Neutrophil (primary cell): ENCODE results near the gene HTRA1.

Experiments
- H3K27ac ChIP-seq: fragments of 200-600 bp; sonication (generic); 2 replicates; pipeline ENCODE4 v1.5.1; 2016; ENCODE audit warnings: mild to moderate bottlenecking, moderate library complexity
- H3K27me3 ChIP-seq: fragments of 200-600 bp; sonication (generic); 2 replicates; pipeline ENCODE4 v1.6.0; 2016; ENCODE audit warnings: mild to moderate bottlenecking
- H3K36me3 ChIP-seq: fragments of 200-600 bp; sonication (generic); 2 replicates; pipeline ENCODE4 v1.5.1; 2017
- H3K4me1 ChIP-seq, 2 experiments: fragments of 200-600 bp in 1 of 2; sonication (generic) in 1 of 2; 1 replicate in 1 of 2; 2 replicates in 1 of 2; pipeline versions ENCODE4 v1.5.1 to v1.6.1; 2013 to 2016; ENCODE audit warnings: low read depth in 1 of 2, low read length in 1 of 2, mild to moderate bottlenecking in 1 of 2, moderate library complexity in 1 of 2; ENCODE audit not compliant: control insufficient read depth in 1 of 2, insufficient read depth in 1 of 2
- H3K4me3 ChIP-seq, 2 experiments: fragments of 200-600 bp in 1 of 2; sonication (generic) in 1 of 2; 1 replicate in 1 of 2; 2 replicates in 1 of 2; pipeline ENCODE4 v1.5.1; 2013 to 2016; ENCODE audit warnings: low read depth in 1 of 2, low read length in 1 of 2, mild to moderate bottlenecking in 1 of 2, moderate library complexity in 1 of 2
- H3K9me3 ChIP-seq: fragments of 200-600 bp; sonication (generic); 2 replicates; pipeline ENCODE4 v1.5.1; 2016
- CTCF ChIP-seq: fragments of 200-600 bp; sonication (generic); IDR thresholded peaks from 2 replicates; pipeline ENCODE4 v1.5.1; 2016; ENCODE audit warnings: antibody characterized with exemption

HTRA1 gene

GRCh38 chr10:122426829-122427228 is 34.5 kb upstream of the HTRA1 start:
- no peaks in the 10 kb centered on the region for H3K9me3 ChIP-seq
- no peaks in the 10 kb centered on the region for H3K36me3 ChIP-seq
- H3K27me3 ChIP-seq: no peaks in the 10 kb centered on the region
- peaks cover 0 to 5% of the 10 kb centered on the region in 2 experiments for H3K4me1 ChIP-seq
- TF ChIP-seq CTCF: no peak
- no peak overlapping the region for H3K4me3 ChIP-seq
- H3K27ac ChIP-seq: no peak overlapping the region

DNA sequence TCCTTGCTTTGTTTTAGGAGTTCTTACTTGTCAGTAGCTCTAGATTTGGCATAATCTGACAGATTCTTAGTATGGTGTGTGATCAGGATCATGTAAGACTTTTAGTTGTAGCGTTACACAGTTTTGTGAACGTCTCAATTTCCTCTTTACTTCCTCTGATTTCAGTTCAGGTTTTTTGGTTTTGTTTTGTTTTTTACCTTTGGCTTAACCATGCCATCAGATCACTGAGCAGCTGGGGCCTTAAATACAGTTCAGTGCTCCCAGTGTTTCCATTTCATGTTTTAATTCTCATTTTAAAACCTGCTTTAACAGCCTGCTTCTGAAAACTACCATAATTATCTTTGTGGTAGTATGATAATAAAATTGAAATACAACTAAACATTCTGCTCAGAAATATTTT is 34.1 kb upstream of the HTRA1 start:
- Histone ChIP-seq H3K36me3 (no peaks in the 10 kb centered on the region), H3K27me3 (no peaks in the 10 kb centered on the region), H3K4me3 (no peak overlapping the region), H3K9me3 (no peaks in the 10 kb centered on the region), H3K4me1 (peaks cover 0 to 5% of the 10 kb centered on the region in 2 experiments), H3K27ac (no peak overlapping the region)
- no peak for TF ChIP-seq CTCF

- no peaks in the 10 kb centered on the region for H3K9me3 ChIP-seq
- H3K36me3 ChIP-seq: no peaks in the 10 kb centered on the region
- peak; percentile 32 for TF ChIP-seq CTCF
- H3K27me3 ChIP-seq: peaks cover 12% of the 10 kb centered on the region
- H3K4me1 ChIP-seq: no peaks in the 10 kb centered on the region
- no peak overlapping the region for H3K4me3 ChIP-seq
- H3K27ac ChIP-seq: no peak overlapping the region
These were observed 26.0 kb upstream of the HTRA1 start for GRCh38 chr10:122435212-122435827.

- Histone ChIP-seq H3K4me3 (no peak overlapping the region), H3K36me3 (no peaks in the 10 kb centered on the region), H3K9me3 (no peaks in the 10 kb centered on the region), H3K27me3 (peaks cover 38% of the 10 kb centered on the region), H3K4me1 (no peaks in the 10 kb centered on the region), H3K27ac (no peak overlapping the region)
- TF ChIP-seq CTCF: no peak
These were observed 19.4 kb upstream of the HTRA1 start for GRCh38 chr10:122441961-122442360.

GRCh38 chr10:122445469-122445868 is 15.9 kb upstream of the HTRA1 start:
- Histone ChIP-seq H3K36me3 (no peaks in the 10 kb centered on the region), H3K4me1 (no peaks in the 10 kb centered on the region), H3K27ac (no peak overlapping the region), H3K9me3 (no peaks in the 10 kb centered on the region), H3K4me3 (no peak overlapping the region), H3K27me3 (peaks cover 57% of the 10 kb centered on the region)
- TF ChIP-seq CTCF: no peak
